Hepatocyte (in vitro differentiated cells): ENCODE measurements around the gene SYNE2.
"Not testable (repeated sequence)": the region's sequence is repeated elsewhere in the genome, so short reads cannot be mapped to it uniquely, and the experiment has no call there.

Experiments
- CTCF ChIP-seq: fragments of 200-600 bp; sonication (generic); IDR thresholded peaks from 2 replicates; pipeline ENCODE4 v1.5.1; 2016; ENCODE audit warnings: antibody characterized with exemption, mild to moderate bottlenecking; ENCODE audit not compliant: poor library complexity
- EZH2phosphoT487 ChIP-seq: fragments of 200-600 bp; sonication (generic); IDR thresholded peaks from one replicate; pipeline ENCODE4 v1.6.1; 2018; ENCODE audit warnings: antibody characterized with exemption, mild to moderate bottlenecking, low read depth, moderate library complexity; ENCODE audit not compliant: unreplicated experiment, severe bottlenecking

GRCh38 chr14:63811692-63812091 is 41.1 kb upstream of the SYNE2 start:
- not testable (repeated sequence) for TF ChIP-seq CTCF, EZH2phosphoT487
